ENCODE results near the gene ISL2.

DNA sequence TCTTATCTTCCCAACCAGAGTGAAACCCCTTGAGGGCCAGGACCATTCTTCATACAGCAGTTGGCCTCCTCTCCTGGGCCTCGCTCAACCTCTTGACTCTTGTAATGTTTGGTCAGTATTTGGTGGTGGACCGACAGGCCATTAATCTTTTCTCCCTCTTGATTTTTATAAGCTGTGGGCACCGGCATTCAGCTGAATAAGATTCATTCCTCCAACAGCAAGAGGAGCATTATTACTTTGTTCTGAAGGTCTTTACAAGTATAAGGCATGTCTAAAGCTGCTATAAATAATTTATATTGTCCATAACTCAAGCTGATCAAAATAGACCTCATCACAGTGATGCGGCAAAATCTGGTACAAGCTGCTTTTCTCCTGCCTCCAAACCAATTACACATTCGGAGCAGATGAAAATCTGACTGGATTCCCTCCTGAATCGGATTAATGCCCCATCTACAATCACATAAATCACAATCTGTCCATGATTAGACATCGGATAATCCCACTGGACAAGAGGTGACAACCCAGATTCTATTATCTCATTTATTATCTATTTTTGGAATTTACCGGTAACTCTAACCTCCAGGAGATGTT is 8.4 kb upstream of the ISL2 start:
- TF ChIP-seq, protein P1, sequence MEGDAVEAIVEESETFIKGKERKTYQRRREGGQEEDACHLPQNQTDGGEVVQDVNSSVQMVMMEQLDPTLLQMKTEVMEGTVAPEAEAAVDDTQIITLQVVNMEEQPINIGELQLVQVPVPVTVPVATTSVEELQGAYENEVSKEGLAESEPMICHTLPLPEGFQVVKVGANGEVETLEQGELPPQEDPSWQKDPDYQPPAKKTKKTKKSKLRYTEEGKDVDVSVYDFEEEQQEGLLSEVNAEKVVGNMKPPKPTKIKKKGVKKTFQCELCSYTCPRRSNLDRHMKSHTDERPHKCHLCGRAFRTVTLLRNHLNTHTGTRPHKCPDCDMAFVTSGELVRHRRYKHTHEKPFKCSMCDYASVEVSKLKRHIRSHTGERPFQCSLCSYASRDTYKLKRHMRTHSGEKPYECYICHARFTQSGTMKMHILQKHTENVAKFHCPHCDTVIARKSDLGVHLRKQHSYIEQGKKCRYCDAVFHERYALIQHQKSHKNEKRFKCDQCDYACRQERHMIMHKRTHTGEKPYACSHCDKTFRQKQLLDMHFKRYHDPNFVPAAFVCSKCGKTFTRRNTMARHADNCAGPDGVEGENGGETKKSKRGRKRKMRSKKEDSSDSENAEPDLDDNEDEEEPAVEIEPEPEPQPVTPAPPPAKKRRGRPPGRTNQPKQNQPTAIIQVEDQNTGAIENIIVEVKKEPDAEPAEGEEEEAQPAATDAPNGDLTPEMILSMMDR (IDR thresholded peaks at IDR 0.05; ENCODE audit: borderline replicate concordance, extremely low read depth, low read length, poor library complexity, severe bottlenecking), result no peak
- no peak for TF ChIP-seq EZH2 (IDR thresholded peaks at IDR 0.05; ENCODE audit: borderline replicate concordance, low read depth, low read length, severe bottlenecking)
